GM19099 (cell line): Measurements from ENCODE around the gene LOXL1.

Experiments used
- POLR2A ChIP-seq: IDR thresholded peaks from 3 replicates; pipeline ENCODE4 v1.6.1; 2011; ENCODE audit warnings: low read depth; ENCODE audit not compliant: insufficient read length; ENCODE audit errors: extremely low read depth

LOXL1 gene

DNA sequence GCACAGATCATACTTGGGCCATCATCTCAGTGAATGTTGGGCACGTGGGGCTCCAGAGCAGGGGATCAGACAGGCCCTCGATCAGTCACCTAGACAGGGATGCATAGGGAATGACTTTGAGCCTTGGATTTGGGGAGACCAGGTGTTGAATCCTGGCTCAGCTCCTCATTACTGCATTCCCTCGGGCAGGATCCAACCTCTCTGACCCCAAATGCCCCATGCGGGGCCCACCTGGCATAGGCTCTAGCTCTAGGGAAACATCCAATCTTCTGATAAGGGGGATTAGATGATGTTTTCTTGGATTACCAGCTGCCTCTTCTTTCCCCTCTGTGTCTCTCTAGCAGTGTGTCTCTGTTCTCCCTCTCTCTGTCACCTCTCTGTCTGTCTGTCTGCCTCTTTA, 22.7 kb downstream of the LOXL1 start:
- TF ChIP-seq POLR2A, result no peak

DNA sequence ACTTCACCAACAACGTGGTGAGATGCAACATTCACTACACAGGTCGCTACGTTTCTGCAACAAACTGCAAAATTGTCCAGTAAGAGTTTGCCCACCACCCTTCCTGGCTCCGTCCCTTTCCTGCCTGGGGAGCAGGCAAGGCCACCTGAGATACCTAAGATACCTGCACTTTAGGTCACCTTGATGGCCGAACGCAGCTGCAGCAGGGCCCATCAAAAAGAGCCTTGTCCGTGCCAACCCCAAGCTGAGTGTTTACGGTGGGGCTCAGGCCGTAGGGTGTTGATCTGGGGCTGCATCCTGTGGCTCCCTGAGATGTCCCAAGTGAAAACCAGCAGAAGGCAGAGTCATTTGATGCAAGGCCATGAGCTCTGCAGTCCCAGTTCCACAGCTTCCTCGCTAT, 23.2 kb downstream of the LOXL1 start:
- no peak for TF ChIP-seq POLR2A

DNA sequence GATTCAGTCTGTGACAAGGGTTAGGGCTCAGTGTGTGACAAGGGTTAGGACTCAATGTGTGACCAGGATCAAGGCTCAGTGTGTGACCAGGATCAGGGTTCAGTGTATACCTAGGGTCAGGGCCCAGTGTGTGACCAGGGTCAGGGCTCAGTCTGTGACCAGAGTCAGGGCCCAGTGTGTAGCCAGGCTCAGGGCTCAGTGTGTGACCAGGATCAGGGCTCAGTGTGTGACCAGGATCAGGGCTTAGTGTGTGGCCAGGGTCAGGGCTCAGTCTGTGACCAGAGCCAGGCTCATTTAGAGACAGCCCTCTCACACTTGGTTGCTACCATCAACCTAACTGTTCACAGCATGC, 24.2 kb downstream of the LOXL1 start:
- TF ChIP-seq POLR2A, result no peak

DNA sequence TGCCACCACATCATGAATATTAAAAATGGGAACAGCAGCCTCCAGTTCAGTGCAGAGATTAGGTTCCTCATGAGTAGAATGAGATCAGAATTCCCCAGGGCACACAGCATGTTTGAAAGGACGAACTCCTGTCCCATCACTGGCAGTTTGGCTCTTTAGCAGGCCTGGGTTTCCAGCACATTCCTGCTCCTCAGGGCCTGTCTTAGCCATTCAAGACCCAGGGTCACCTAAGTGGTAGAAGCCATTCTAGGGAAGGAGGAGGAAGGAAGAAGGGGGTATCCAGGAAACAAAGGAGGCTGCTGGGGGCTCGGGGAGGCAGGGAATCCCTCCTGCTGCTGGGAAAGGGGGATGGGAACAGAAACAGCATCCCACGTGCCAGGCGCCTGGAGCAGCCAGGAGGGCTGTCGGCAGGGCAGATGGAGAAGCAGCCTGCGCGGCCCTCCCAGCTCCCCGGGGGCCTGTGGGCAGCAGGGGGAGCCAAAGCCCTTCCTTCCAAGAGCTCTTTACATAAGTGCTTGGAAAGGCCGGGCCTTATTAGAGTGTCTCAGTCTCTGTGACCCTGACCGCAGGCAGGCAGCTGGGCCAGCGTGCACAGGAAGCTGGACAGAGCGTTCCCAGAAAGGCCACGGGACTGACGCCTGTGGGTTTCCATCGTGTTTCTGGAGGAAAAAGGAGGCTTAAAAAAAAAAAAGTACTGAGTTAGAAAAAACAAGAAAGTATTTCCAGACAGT, 24.7 kb downstream of the LOXL1 start:
- TF ChIP-seq POLR2A, result no peak

DNA sequence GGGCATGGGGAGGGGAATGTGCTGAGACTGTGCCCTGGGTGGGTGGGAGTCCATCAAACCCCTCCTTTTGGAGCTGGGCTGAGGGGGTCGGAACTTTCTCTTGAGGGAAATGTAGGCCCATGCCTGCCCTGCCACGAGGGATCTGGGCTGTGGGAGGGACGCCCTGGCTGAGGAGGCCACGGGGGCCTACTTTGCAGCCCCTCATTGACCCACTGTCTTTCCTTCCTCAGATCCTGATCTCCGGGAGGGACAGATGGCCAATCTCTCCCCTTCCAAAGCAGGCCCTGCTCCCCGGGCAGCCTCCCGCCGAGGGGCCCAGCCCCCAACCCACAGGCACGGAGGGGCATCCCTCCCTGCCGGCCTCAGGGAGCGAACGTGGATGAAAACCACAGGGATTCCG, 25.3 kb downstream of the LOXL1 start:
- TF ChIP-seq POLR2A, result no peak

DNA sequence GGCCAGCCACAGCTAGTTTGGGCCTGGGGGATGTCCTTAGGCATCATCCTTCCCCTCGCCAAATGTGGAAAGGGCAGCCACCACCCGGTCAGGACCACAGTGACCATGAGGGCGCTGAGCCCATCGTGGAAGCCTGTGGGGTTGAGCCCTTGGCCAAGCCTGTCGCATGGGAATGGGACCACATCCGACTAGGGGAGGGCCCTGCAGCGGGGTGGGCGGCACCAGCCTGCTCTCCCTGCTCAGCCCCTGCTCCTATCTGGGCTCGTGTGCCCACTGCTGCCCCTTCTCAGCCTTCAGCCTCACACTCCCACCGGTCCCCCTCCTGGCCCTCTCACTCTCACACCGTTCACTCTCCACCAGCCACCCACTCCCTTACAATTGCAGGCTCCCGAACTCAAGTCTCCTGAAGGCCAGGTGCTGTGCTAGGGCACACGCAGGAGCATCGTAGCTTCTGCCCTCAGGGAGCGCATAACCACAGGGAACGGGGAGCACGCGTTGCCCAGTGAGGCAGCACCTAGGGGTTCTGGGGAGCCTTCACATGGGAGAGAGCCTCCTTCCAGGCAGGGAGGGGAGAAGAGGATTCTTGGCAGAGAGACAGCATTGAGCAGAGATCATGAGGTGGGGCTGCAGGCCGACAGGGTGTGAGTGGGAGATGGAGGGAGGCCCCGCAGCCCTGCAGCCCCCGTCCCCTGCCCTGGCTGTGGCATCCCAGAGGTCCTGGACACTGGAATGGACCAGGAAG, 26.1 kb downstream of the LOXL1 start:
- TF ChIP-seq POLR2A, result no peak

DNA sequence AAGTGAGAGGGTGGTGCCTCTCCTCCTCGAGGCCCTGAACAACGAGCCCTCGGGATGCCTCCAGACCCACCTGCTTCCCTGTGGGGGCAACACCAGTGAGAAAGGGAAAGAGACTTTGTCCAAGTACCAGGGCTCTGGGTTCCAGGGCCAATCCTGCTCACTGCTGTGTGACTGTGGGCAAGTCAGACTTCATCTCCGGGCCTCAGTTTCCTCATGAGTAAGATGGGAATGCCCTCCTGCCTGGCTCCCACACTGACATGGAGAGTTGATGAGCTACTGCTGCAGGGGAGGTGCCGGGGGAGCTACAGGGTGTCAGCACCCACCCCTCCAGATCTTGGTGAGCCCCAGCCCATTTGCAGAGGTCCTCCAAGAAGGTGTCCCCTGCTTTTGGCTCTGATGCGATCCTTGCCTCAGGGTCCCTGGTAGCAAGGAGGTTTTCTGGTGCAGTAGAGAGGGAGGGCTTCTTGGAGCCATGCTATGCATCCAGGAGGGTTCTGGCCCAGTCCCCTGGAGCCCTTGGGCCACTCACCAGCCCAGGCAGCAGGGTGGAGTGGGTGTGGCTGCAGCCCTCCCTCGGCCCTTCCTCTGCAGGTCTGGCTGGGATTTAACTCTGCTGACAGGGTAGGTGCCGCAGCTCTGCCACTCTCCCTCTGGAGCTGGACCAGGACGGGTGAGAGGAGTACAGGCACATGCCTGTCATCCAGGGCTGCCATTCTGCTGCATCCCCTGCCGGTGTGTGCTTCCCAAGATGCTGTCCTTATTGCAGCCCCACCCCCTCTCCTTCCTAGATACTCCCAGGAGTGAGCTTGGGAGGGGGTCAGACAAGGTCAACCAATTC, 26.9 kb downstream of the LOXL1 start:
- no peak for TF ChIP-seq POLR2A

DNA sequence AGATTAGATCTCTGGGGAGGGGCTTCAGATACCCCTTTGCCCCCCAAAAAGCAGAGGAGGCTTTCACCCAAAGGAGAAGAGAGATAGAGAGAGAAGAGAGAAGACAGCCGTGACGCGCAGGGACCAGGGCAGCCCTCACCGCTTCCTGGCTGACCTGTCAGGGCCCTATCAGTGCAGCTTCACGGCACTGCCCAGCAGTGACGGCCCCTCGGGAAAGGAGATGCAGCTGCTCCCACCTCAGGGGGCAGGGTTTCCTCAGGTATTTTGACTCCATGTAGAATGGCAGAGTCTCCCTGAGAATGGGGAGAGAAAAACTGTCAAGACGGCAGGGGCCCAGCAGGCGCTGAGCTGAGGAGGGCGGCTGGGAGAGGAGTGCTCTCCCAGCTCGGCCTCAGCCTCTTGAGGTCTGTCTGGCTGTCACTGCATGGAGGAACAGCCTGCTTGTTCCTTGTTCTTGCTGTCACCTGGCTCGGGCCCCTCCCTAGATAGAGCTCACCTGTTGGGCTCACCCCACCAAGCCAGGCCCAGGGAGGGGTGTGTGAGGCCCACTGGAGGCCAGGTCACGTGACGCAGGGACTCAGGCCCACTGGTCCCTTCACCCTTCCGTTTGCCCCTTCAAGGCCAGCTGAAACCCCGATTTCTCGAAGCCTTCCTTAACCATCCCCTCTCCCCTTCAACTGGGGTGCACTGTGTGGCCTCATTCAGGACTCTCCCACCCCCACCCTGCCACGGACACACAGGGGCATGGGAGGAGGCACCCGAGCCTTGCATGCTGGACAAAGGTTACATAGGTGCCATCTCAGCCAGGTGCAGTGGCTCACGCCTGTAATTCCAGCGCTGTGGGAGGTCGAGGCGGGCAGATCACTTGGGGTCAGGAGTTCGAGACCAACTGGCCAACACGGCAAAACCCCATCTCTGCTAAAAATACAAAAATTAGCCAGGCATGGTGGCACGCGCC, 28.2 kb downstream of the LOXL1 start:
- TF ChIP-seq POLR2A, result no peak

DNA sequence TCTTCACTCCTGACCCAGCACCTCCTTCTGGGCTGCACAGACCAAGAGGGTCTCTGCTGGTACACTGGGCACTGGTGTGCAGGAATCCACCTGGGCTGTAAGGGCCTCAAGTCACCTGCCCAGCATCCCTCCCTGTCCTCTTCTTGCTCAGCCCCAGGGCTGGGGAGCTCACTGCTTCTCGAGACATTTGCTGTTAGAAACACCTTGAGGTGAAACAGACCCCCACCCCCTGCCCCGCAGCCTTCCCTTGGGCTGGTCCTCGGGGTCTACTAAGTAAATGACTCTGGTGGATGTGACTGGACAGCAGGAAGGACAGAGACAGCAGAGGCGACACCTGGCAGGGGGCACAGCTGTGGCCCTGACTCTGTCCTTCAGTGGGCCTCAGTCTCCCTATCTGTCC, 29.1 kb downstream of the LOXL1 start:
- TF ChIP-seq POLR2A, result no peak

DNA sequence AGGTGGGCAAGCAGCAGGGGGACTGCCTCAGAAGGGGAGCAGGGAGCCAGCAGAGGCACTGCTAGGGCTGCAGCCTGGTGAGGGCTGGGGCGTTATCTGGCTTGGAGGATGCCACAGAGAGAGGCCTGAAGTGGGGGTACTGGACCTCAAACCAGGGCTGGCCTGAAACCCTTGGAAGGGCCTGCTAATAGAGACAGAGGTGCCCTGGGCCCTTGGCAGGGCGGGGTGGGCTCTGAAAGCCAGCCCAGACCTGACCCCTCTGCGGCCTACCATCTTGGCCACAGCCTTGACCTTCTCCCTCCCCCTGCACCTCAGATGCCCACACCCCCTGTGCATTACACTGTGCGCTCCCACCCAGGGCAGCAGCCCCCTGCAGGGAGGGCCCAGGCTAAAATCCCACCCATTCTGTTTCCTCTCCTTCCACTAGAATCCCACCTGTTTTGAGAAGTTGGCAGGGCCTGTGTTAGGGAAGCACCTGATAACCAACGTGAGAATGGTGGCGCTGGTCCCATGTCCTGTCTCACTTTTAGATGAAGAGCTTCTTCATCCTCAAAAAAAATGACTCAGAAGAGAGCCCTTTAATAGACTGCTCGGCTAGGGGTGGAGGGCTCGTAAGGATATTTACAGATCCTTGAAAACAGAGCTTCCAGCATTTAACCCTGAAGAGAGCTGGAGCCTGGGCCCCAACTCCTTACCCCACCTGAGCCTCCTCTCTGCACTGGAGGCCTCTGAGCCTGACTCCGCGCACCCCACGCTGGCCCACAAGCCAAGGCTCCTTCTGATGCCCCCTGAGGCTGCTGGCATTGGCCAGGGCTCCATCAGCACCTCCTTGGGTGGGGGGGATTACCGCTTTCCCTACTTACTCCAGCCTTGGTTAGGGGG, 29.8 kb downstream of the LOXL1 start:
- no peak for TF ChIP-seq POLR2A

DNA sequence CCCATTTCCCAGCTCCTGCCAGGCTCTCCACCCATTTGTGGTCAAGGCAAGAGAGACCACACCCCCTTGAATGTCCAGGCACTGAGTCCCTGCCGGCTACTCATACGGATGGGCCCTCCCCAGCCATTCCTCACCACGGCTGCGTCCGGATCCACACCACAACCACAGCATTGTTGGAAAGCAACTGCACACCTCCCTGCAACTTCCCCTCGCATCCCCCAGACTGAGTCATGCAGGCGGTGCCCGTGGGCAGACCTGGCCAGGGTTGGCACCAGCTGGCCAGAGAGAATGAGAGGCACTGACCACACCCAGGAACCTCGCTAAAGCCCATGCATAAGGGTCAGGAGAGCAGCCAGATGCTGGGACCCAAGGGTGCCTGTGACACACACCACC, 30.5 kb downstream of the LOXL1 start:
- TF ChIP-seq POLR2A, result no peak

DNA sequence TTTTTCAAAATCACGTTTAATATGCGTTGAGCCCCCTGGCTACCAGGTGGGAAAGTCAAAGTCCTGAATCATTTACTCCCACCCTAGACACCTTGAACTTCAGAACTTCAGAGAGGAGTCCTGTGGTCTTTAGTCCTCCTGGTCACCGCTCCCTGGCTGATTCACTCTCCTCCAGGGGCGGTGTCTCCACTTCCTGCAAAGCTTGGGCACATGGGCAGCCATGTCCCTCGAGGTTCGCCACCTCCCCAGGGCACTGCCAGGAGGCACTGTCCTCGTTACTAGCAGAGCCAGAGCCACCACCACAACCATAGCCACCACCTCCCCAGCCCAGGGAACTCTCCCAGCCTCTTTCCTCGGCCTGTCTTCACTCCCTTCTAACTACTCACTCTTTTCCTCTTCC, 31.0 kb downstream of the LOXL1 start:
- TF ChIP-seq POLR2A, result no peak

DNA sequence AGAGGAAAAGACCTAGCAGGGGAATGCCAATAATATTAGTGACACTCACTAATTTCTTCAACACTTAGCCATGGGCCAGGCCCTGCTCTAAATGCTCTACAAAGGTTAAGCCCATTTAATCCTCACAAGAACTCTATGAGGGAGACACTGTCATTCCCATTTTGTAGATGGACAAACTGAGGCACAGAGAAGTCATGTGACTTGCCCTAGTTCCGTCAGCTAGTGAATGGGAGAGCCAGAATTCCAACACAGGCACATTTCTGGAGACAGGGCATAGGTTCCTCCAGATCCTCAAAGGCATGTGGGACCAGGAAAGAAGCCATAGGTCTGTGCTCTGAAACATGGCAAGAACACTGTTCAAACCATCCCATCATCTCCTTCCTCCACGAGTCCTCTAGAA, 31.5 kb downstream of the LOXL1 start:
- no peak for TF ChIP-seq POLR2A
